ENCODE results near the gene MAPK12. TPM values are rescaled to one million over a fixed set of nuclear protein-coding genes. Genes with fewer than 3 reads are reported as not detected.

MAPK12 gene
- total and polyA plus RNA-seq, 2 of the 8 experiments (the other 6 are each of a cell fraction or from before 2014, with no cell fraction given) = 17.3 to 20.3 TPM

- Histone ChIP-seq H3K4me3 (ENCODE audit: extremely low read depth in 1 of 4, insufficient read depth in 2 of 4, low read depth in 3 of 4, low read length in 4 of 4) (peak overlapping the region in 3 of 4 experiments; percentile 71 to 80 (median 72); a peak in 5 of 8 replicates), H3K23ac (ENCODE audit: insufficient read length) (no peak overlapping the region)
- no peak for FAIRE-seq
- TF ChIP-seq CHD2 (IDR thresholded peaks at IDR 0.05; ENCODE audit: low read length) = no peak
Observed at GRCh38 chr22:50252082-50253045, 9.1 kb downstream of the MAPK12 start.

More at GRCh38 chr22:50252082-50253045, 9.1 kb downstream of the MAPK12 start:
- Histone ChIP-seq H3K14ac (ENCODE audit: insufficient read length) (no peak overlapping the region), H3K27ac (ENCODE audit: low read depth, low read length) (no peak overlapping the region), H3K18ac (ENCODE audit: extremely low read depth, low read length) (no peak overlapping the region), H4K20me1 (replicated peaks in 1 of 2; ENCODE audit: control insufficient read depth in 1 of 2, insufficient read depth in 2 of 2, low read length in 2 of 2) (peaks cover 0 to 13% of the 10 kb centered on the region in 2 experiments), H3K56ac (replicated peaks; ENCODE audit: insufficient read length, low read depth, low read length) (no peak overlapping the region), H3K23me2 (ENCODE audit: low read depth, low read length) (peaks cover 12% of the 10 kb centered on the region), H2AK5ac (ENCODE audit: low read depth, low read length) (no peak overlapping the region), H3K9me3 (ENCODE audit: insufficient read depth in 2 of 2, low read depth in 1 of 2, low read length in 1 of 2) (no peaks in the 10 kb centered on the region), H4K91ac (replicated peaks; ENCODE audit: insufficient read length, low read length) (no peak overlapping the region), H3K27me3 (replicated peaks in 1 of 4; ENCODE audit: control insufficient read depth in 3 of 4, extremely low read depth in 1 of 4, insufficient read depth in 3 of 4, low read length in 3 of 4) (no peaks in the 10 kb centered on the region), H3K79me2 (ENCODE audit: control insufficient read depth in 1 of 2, insufficient read depth in 2 of 2, low read length in 2 of 2) (no peaks in the 10 kb centered on the region), H3K36me3 (ENCODE audit: control insufficient read depth in 2 of 4, insufficient read depth in 4 of 4, low read length in 3 of 4) (no peaks in the 10 kb centered on the region), H2BK12ac (ENCODE audit: low read depth, low read length) (peak overlapping the region; percentile 68; the same call in 1 of the 2 replicates), H3K9ac (replicated peaks in 1 of 4; ENCODE audit: extremely low read depth in 1 of 4, low read depth in 3 of 4, low read length in 3 of 4) (no peak overlapping the region), H2AFZ (ENCODE audit: low read length) (no peak overlapping the region), H4K8ac (ENCODE audit: extremely low read depth, insufficient read depth, low read length) (peak overlapping the region; percentile 88; the same call in 1 of the 2 replicates), H3K79me1 (ENCODE audit: low read depth, low read length) (0 out of 2 replicates have a peak, but pooled peaks cover 3% of the 10 kb centered on the region), H4K5ac (ENCODE audit: insufficient read length, low read depth, low read length) (no peak overlapping the region), H3K4me1 (replicated peaks in 1 of 4; ENCODE audit: control insufficient read depth in 3 of 4, insufficient read depth in 4 of 4, low read length in 3 of 4) (peaks cover 0 to 12% (median 8%) of the 10 kb centered on the region in 4 experiments; a peak in 6 of 7 replicates), H3K4ac (replicated peaks; ENCODE audit: insufficient read length, low read depth, low read length) (peak overlapping the region; percentile 65), H2BK5ac (ENCODE audit: low read depth, low read length) (no peak overlapping the region), H2BK120ac (replicated peaks; ENCODE audit: low read depth, low read length) (no peak overlapping the region), H3K4me2 (ENCODE audit: insufficient read depth in 1 of 2, low read depth in 2 of 2, low read length in 2 of 2) (peak overlapping the region; percentile 68 to 99; a peak in 3 of 4 replicates), H2BK20ac (ENCODE audit: low read length) (no peak overlapping the region), H2BK15ac (ENCODE audit: low read length) (0 out of 2 replicates have a peak overlapping the region, but pooled peaks have one; percentile 81)
- 47% methylated on average over 24 of the region's 25 CpGs; no CpG with 5 or more reads in 1 of the 2 experiments for WGBS, 2 experiments (ENCODE audit: extremely low coverage in 1 of 2, insufficient coverage in 1 of 2, insufficient read length in 1 of 2, insufficient replicate concordance in 2 of 2, low coverage in 1 of 2, low lambda C conversion rate in 2 of 2, missing lambda C conversion rate in 1 of 2)
- POLR2A ChIA-PET (ENCODE audit: partially characterized antibody) = interaction anchor here (0.6 to 1.9 kb wide), 7 partner anchors 9 to 315 kb away, joined by 3 to 6 read pairs (median 3); partner anchors contain the start of gene MAPK12
- DNase-seq (ENCODE audit: low read depth in 1 of 2, low spot score in 2 of 2) = peak in 1 of 2 experiments; percentile 85
- CTCF ChIA-PET (ENCODE audit: partially characterized antibody) = interaction anchor here (0.7 to 3.7 kb wide), 33 partner anchors 8 to 302 kb away, joined by 3 to 30 read pairs (median 4); partner anchors contain the start of genes MAPK12 and SCO2

Data from H1 (cell line).